ENCODE measurements around the gene PROCA1. TPM values are rescaled to one million over a fixed set of nuclear protein-coding genes. Genes with fewer than 3 reads are reported as not detected.

The PROCA1 gene
- total and polyA plus RNA-seq, 2 of the 8 experiments (the other 6 are each of a cell fraction or from before 2014, with no cell fraction given), result 21.2 to 26.3 TPM

- CTCF ChIA-PET (ENCODE audit: partially characterized antibody), result interaction anchor here (1.0 to 2.0 kb wide), 3 partner anchors 13 to 141 kb away, joined by 3 to 4 read pairs (median 3); no protein-coding TSS in a partner anchor
- Histone ChIP-seq H3K14ac (ENCODE audit: insufficient read length) (no peak overlapping the region), H3K56ac (replicated peaks; ENCODE audit: insufficient read length, low read depth, low read length) (no peak overlapping the region), H3K27me3 (replicated peaks in 1 of 4; ENCODE audit: control insufficient read depth in 3 of 4, extremely low read depth in 1 of 4, insufficient read depth in 3 of 4, low read length in 3 of 4) (no peaks in the 10 kb centered on the region), H4K91ac (replicated peaks; ENCODE audit: insufficient read length, low read length) (no peak overlapping the region), H2BK12ac (ENCODE audit: low read depth, low read length) (no peak overlapping the region), H3K4me2 (ENCODE audit: insufficient read depth in 1 of 2, low read depth in 2 of 2, low read length in 2 of 2) (no peak overlapping the region), H2BK5ac (ENCODE audit: low read depth, low read length) (no peak overlapping the region), H4K20me1 (replicated peaks in 1 of 2; ENCODE audit: control insufficient read depth in 1 of 2, insufficient read depth in 2 of 2, low read length in 2 of 2) (peaks cover 0 to 11% of the 10 kb centered on the region in 2 experiments), H3K4me3 (ENCODE audit: extremely low read depth in 1 of 4, insufficient read depth in 2 of 4, low read depth in 3 of 4, low read length in 4 of 4) (no peak overlapping the region), H4K8ac (ENCODE audit: extremely low read depth, insufficient read depth, low read length) (no peak overlapping the region), H2AFZ (ENCODE audit: low read length) (no peak overlapping the region), H2AK5ac (ENCODE audit: low read depth, low read length) (no peak overlapping the region), H3K23me2 (ENCODE audit: low read depth, low read length) (peaks cover 27% of the 10 kb centered on the region), H2BK15ac (ENCODE audit: low read length) (no peak overlapping the region), H3K4me1 (replicated peaks in 1 of 4; ENCODE audit: control insufficient read depth in 3 of 4, insufficient read depth in 4 of 4, low read length in 3 of 4) (peaks cover 4 to 15% (median 7%) of the 10 kb centered on the region in 4 experiments; a peak in 6 of 7 replicates), H3K27ac (ENCODE audit: low read depth, low read length) (no peak overlapping the region), H3K23ac (ENCODE audit: insufficient read length) (no peak overlapping the region), H3K9me3 (ENCODE audit: insufficient read depth in 2 of 2, low read depth in 1 of 2, low read length in 1 of 2) (no peaks in the 10 kb centered on the region), H3K36me3 (ENCODE audit: control insufficient read depth in 2 of 4, insufficient read depth in 4 of 4, low read length in 3 of 4) (peaks cover 8 to 20% (median 15%) of the 10 kb centered on the region in 4 experiments; a peak in 7 of 8 replicates), H3K18ac (ENCODE audit: extremely low read depth, low read length) (no peak overlapping the region), H2BK120ac (replicated peaks; ENCODE audit: low read depth, low read length) (no peak overlapping the region), H3K9ac (replicated peaks in 1 of 4; ENCODE audit: extremely low read depth in 1 of 4, low read depth in 3 of 4, low read length in 3 of 4) (no peak overlapping the region), H3K4ac (replicated peaks; ENCODE audit: insufficient read length, low read depth, low read length) (no peak overlapping the region), H4K5ac (ENCODE audit: insufficient read length, low read depth, low read length) (no peak overlapping the region), H2BK20ac (ENCODE audit: low read length) (no peak overlapping the region), H3K79me1 (ENCODE audit: low read depth, low read length) (peaks cover 16% of the 10 kb centered on the region), H3K79me2 (ENCODE audit: control insufficient read depth in 1 of 2, insufficient read depth in 2 of 2, low read length in 2 of 2) (peaks cover 3 to 29% of the 10 kb centered on the region in 2 experiments; a peak in 3 of 4 replicates)
- no peak for DNase-seq (ENCODE audit: low read depth in 1 of 2, low spot score in 2 of 2)
- POLR2A ChIA-PET (ENCODE audit: partially characterized antibody), result interaction anchor here (0.6 to 10.5 kb wide), 8 partner anchors 10 to 138 kb away, joined by 3 to 258 read pairs (median 4); partner anchors contain the start of genes ALDOC, BLTP2, NEK8 and RPL23A
- FAIRE-seq, result no peak
- TF ChIP-seq CTCF (IDR thresholded peaks at IDR 0.05; ENCODE audit: control extremely low read depth in 1 of 3, insufficient read depth in 1 of 3, low read depth in 1 of 3, low read length in 3 of 3), result peak in 1 of 3 experiments; percentile 10; a peak in 1 of 4 replicates
- TF ChIP-seq ATF3 (IDR thresholded peaks at IDR 0.05; ENCODE audit: insufficient read depth, low read depth, low read length), result no peak
- TF ChIP-seq JUN (IDR thresholded peaks at IDR 0.05; ENCODE audit: low read depth, low read length), result no peak
- 90% methylated on average over 3 of the region's 3 CpGs; no CpG with 5 or more reads in 1 of the 2 experiments for WGBS, 2 experiments (ENCODE audit: extremely low coverage in 1 of 2, insufficient coverage in 1 of 2, insufficient read length in 1 of 2, insufficient replicate concordance in 2 of 2, low coverage in 1 of 2, low lambda C conversion rate in 2 of 2, missing lambda C conversion rate in 1 of 2)
These were observed 2.6 kb upstream of the PROCA1 start for GRCh38 chr17:28714281-28714680.
